ENCODE measurements around the gene CSAD. TPM values are rescaled to one million over a fixed set of nuclear protein-coding genes. Genes with fewer than 3 reads are reported as not detected.

CSAD gene
- total and polyA plus RNA-seq, 2 of the 13 experiments (the other 11 are each of a cell fraction or from before 2014, with no cell fraction given), result 7.2 to 23.5 TPM

DNA sequence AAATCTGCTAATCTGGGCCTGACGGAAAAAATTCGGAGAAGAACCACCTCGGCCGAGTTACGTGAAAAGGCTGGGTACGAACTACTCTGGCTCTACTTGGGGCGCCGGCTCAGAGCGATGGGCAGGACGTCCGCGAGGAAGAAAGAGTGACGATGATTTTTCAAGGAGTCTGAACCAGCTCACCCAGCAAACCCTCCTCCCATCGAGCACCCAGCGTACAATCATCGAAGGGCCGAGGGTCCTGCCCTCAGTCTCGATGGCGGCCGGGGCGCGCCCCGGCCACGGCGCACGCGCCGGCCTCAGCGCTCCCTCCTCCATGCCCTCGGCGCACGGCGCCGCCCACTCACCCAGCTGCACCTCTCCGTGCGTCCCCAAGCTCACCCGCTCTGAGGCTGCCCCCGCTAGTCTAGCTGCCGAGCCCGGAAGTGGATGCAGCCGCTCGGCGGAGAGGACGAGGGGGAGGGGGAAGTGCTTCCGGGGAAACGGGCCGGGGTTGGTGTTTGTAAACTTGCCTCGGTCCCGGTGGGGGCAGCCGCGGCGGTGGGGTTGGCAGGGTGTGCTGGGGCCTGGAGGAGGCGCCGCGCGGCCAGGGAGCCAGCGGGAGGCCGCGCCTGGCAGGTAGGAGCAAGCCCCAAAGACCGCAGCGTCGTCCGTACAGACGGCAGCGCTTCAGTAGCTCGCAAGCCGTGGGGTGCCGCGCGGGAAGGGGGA lies at the start of gene CSAD, which contains the start of gene ZNF740 (continued):
- TF ChIP-seq, protein P1, sequence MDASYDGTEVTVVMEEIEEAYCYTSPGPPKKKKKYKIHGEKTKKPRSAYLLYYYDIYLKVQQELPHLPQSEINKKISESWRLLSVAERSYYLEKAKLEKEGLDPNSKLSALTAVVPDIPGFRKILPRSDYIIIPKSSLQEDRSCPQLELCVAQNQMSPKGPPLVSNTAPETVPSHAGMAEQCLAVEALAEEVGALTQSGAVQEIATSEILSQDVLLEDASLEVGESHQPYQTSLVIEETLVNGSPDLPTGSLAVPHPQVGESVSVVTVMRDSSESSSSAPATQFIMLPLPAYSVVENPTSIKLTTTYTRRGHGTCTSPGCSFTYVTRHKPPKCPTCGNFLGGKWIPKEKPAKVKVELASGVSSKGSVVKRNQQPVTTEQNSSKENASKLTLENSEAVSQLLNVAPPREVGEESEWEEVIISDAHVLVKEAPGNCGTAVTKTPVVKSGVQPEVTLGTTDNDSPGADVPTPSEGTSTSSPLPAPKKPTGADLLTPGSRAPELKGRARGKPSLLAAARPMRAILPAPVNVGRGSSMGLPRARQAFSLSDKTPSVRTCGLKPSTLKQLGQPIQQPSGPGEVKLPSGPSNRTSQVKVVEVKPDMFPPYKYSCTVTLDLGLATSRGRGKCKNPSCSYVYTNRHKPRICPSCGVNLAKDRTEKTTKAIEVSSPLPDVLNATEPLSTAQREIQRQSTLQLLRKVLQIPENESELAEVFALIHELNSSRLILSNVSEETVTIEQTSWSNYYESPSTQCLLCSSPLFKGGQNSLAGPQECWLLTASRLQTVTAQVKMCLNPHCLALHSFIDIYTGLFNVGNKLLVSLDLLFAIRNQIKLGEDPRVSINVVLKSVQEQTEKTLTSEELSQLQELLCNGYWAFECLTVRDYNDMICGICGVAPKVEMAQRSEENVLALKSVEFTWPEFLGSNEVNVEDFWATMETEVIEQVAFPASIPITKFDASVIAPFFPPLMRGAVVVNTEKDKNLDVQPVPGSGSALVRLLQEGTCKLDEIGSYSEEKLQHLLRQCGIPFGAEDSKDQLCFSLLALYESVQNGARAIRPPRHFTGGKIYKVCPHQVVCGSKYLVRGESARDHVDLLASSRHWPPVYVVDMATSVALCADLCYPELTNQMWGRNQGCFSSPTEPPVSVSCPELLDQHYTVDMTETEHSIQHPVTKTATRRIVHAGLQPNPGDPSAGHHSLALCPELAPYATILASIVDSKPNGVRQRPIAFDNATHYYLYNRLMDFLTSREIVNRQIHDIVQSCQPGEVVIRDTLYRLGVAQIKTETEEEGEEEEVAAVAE (CRISPR knock-in tag; IDR thresholded peaks at IDR 0.05; ENCODE audit: borderline replicate concordance), result no peak
- TF ChIP-seq ZNF460 (CRISPR knock-in tag; IDR thresholded peaks at IDR 0.05; ENCODE audit: borderline replicate concordance) (no peak; the same call in 1 of the 2 replicates), MAF1 (CRISPR knock-in tag; IDR thresholded peaks at IDR 0.05; ENCODE audit: borderline replicate concordance) (no peak), KMT2A (CRISPR knock-in tag; IDR thresholded peaks at IDR 0.05) (no peak; the same call in 1 of the 2 replicates)
- TF ChIP-seq, protein P2, sequence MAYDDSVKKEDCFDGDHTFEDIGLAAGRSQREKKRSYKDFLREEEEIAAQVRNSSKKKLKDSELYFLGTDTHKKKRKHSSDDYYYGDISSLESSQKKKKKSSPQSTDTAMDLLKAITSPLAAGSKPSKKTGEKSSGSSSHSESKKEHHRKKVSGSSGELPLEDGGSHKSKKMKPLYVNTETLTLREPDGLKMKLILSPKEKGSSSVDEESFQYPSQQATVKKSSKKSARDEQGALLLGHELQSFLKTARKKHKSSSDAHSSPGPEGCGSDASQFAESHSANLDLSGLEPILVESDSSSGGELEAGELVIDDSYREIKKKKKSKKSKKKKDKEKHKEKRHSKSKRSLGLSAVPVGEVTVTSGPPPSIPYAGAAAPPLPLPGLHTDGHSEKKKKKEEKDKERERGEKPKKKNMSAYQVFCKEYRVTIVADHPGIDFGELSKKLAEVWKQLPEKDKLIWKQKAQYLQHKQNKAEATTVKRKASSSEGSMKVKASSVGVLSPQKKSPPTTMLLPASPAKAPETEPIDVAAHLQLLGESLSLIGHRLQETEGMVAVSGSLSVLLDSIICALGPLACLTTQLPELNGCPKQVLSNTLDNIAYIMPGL (CRISPR knock-in tag; IDR thresholded peaks at IDR 0.05; ENCODE audit: borderline replicate concordance in 1 of 2, low read depth in 1 of 2), result peak; percentile 72 to 87; a peak in 3 of 4 replicates
- TF ChIP-seq, protein P3, sequence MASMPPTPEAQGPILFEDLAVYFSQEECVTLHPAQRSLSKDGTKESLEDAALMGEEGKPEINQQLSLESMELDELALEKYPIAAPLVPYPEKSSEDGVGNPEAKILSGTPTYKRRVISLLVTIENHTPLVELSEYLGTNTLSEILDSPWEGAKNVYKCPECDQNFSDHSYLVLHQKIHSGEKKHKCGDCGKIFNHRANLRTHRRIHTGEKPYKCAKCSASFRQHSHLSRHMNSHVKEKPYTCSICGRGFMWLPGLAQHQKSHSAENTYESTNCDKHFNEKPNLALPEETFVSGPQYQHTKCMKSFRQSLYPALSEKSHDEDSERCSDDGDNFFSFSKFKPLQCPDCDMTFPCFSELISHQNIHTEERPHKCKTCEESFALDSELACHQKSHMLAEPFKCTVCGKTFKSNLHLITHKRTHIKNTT (CRISPR knock-in tag; IDR thresholded peaks at IDR 0.05), result no peak

Measured in HepG2 (cell line).